Activated T-cell treated with anti-CD3 and anti-CD28 coated beads for 1 hour (primary cell): Measurements from ENCODE around the gene ZNF560.

Experiments used
- DNase-seq: peaks from one replicate; pipeline ENCODE4 v3.0.0-alpha.2; 2020; ENCODE audit warnings: low read depth

The ZNF560 gene

GRCh38 chr19:9435279-9436268, 62.8 kb downstream of the ZNF560 start, which contains the start of gene ZNF266:
Gene ZNF266 (minus strand): TSS chr19:9435573. CDS start chr19:9420089, 15,484 bp downstream.
- DNase-seq: peak; percentile 82

GRCh38 chr19:9431475-9431874, 66.9 kb downstream of the ZNF560 start:
- peak; percentile 23 for DNase-seq

DNA sequence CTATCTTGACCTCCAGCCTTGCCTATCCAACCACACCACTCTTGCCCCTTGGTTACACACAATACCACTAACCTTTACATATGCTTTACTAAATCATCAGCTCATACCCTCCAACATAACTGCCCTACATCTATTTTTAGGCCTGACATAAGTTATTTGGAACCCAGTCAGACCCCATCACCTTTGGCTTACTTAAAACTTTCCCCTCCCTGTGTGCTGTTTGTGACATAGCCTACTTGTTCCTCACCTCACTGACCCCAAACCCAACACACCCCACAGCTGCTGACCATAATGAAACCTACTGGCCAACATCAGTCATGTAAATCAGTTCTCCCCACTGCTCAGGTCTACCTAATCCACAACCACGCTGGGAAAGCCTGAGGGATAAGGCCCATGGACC, 68.0 kb downstream of the ZNF560 start:
- DNase-seq: no peak

DNA sequence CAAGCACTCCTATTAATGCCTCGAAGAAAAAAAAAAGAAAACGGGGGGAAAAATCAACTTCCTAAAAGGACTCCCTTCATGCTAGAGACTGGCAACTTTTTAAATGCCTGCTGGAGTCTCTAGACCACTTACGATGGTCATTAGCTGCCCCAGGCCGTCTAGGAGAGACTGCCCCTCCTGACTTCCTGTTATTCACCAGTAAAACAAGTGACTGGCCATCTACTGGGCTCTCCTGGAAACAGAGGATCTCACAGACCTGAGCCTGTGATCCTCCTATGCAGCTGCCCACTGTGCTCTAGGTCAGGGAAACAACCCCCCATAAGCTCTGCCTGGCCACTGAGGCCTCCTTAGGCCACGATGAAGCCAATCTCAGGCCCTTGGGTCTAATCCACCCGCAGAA, 70.5 kb downstream of the ZNF560 start:
- DNase-seq: no peak
